CD4-positive, alpha-beta T cell treated with Interferon alpha-2 for 1 hour (primary cell): Measurements from ENCODE around the gene TSHZ2.

Experiments used
- DNase-seq, 2 donors: peaks; one replicate each; pipeline ENCODE4 v3.0.0-alpha.2; 2020 to 2022

The TSHZ2 gene

GRCh38 chr20:53214392-53214791, 242.2 kb downstream of the TSHZ2 start:
- no peak for DNase-seq

DNA sequence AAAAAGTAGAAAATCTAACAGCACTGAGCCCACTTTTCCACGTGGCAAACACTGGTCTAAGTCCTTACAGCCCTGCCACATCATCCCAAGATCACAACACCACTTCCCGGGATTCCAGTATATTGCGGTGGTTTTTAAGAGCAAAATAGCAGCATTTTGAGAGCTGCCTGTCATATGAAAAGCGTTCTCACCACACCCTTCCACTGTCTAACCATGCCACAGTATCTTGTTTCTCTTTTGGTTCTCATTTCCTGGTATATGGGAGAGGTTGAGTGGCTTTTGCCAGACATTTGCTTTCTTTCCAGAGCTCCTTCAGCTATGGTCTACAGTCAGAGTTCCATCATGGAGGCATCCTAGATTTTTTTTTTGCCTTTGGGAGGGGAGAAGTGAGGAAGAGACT, 243.0 kb downstream of the TSHZ2 start:
- peak in 1 of 2 donors; percentile 39 for DNase-seq

GRCh38 chr20:53216478-53216855, 244.3 kb downstream of the TSHZ2 start:
- peak in 1 of 2 donors; percentile 3 for DNase-seq

- peak; percentile 58 to 77 for DNase-seq
Measured at GRCh38 chr20:53216856-53217576, 244.9 kb downstream of the TSHZ2 start.

GRCh38 chr20:53220482-53221307, 248.5 kb downstream of the TSHZ2 start:
- no peak for DNase-seq

DNA sequence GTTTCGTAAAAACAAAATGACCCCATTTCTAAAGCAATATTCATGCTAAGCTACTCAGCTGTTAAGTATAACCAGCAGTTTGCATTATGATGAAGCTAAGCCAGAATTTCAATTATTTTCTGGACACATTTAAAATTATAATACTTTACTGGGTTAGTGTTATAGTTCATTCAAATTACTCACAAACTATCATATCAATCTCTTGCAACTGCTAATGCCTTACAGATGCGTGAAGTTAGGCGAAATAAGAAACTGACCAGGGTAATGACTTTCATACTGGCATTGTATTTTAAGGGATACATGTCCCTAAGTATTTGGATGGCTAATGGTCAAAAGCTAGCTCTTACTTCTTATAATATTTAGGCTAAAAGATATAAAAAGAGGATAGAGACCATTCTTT, 249.6 kb downstream of the TSHZ2 start:
- DNase-seq, result no peak

DNA sequence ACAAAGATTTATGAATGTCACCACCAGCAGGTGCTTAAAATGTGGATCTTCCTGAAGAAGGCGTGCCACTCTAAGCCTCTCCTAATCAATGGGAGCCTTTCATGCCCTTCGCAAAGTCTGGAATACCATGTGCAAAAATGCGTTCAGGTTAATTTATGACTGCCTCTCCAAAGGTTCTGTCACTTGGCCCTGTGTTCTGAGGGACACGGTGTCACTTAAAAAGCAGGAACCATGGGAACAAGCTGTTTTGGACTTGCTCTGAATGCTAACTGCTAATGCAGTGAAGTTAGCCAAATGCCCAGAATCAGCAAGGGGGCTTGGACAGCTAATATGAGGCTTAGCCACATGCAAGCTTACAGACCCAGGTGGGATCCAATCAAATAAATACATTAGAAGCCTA, 250.3 kb downstream of the TSHZ2 start:
- DNase-seq, result no peak

GRCh38 chr20:53222932-53223331, 250.8 kb downstream of the TSHZ2 start:
- no peak for DNase-seq

DNA sequence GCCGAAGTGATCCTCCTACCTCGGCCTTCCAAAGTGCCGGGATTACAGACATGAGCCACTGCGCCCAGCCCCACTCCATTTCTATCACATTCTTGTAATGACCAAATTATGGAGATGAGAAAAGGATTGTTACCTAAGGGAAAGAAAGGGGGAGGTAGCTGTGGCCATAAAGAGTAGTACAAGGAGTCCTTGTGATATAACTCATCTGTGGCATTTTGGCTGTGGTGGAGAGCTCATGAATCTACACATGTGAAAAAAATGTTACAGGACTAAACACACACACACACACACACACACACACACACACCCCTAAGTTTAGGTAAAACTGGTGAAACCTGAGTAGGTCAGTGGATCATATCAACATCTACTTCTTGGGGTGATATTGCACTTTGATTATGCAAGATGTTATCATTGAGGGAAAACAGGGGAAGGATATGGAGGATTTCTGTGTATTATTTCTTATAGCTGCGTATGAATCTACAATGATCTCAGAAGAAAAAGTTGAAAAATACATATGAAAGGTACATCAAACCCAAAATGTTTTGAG, 251.5 kb downstream of the TSHZ2 start:
- no peak for DNase-seq

GRCh38 chr20:53224851-53225250, 252.7 kb downstream of the TSHZ2 start:
- no peak for DNase-seq

DNA sequence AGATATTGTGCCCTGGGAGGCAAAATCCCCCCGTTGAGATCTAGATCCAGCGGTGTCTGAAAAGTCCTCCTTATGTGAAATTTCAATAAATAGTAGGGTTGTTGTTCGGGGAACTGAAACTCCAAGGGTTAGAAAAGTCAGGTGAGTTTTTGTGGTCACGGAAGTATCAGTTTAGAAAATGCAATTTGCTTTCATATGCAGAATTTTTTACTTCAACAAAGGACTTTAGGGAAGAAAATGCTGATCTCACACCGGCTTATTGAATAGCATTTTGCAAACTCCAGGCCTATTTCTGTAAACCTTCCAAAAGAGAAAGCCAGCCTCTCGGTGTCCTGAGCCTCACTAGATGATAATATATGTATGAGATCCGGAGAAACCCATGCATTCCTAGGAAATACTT, 254.7 kb downstream of the TSHZ2 start:
- DNase-seq, result no peak

DNA sequence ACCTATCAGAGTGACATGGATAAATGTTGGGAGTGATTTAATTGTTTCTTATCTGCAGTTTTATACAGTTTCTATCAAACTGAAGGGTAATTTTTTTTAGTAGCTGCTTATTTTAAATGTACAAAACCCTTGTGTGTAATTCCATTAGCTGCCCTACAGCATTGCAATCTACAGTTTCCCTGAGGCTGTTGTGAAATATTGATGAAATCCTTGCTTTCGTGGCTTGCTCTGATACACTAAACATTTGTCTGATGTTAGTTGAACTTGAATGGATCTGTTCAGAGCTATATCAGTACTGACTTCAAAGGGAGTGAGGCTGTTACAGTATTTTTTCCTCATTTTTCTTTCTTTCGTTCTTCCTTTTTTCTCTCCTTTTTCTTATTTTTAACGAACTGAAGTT, 255.4 kb downstream of the TSHZ2 start:
- no peak for DNase-seq

DNA sequence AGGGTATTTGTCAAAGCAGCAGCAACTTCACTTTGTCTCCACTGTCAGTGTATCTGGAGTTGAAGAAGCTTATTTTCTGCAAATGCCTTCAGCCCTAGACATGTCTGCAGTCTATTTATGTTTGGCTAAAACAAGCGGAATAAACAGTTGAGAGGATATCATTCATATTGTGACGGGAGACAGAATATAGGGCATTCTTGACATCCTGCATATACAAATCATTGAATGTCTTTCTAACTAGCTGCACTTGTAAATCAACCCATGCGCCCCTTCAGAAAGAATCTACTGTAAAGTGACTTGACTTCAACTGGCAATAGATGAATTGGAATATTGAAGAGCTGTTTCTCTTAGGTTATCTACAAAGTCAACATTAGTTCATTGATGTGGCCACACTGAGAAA, 258.9 kb downstream of the TSHZ2 start:
- DNase-seq, result no peak

GRCh38 chr20:53237461-53237860, 265.3 kb downstream of the TSHZ2 start:
- no peak for DNase-seq

DNA sequence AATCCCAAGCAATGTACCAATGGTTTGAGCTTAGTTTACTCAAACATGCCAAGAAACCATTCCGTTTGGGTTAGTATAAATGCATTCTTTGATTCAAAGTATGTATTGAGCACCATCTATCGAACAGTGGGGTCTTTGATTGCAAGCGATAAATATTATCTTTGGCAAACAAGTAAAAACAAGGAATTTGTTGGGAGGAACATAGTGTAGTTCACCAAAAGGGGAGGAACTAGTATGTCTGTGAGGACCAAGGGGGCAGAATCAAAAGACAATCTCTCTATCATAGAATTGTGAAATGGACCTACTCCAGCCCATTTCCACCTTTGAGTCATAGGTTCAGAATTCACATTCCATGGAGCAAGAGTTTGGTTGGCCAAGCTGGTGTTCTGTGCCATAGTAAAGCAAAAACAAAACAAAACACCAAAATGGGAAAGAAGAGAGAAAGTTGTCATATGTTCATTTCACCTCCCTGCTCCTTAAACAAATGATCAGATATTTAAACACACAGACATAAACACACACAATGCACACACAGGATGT, 266.0 kb downstream of the TSHZ2 start:
- no peak for DNase-seq

- no peak for DNase-seq
Measured at GRCh38 chr20:53243152-53243551, 271.0 kb downstream of the TSHZ2 start.

- no peak for DNase-seq
Measured at GRCh38 chr20:53244711-53245110, 272.6 kb downstream of the TSHZ2 start.

- DNase-seq, result no peak
Measured at GRCh38 chr20:53245574-53245973, 273.4 kb downstream of the TSHZ2 start.

GRCh38 chr20:53247468-53248103, 275.4 kb downstream of the TSHZ2 start:
- DNase-seq, result no peak

DNA sequence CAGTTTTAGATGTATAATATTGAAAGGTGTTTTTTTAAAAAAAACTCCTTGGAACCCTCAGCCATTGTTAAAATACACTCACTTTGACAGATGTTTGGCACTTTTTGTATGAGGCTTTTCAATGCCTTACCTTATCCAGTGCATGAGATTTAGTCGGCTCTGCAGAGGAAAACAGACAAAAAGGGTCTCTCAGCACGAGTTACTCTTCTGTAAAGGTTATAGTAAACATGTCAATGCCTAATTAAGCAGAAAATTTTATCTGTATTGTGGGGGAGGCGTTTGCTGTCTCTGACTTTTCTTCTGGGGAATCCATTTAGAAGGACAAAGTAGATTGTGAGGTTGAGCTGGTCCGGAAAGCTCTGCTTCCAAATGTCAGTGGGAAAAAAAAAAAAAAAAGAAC, 278.3 kb downstream of the TSHZ2 start:
- DNase-seq, result no peak

- DNase-seq, result no peak
Measured at GRCh38 chr20:53252002-53252401, 279.8 kb downstream of the TSHZ2 start.

GRCh38 chr20:53253668-53254067, 281.5 kb downstream of the TSHZ2 start:
- no peak for DNase-seq

DNA sequence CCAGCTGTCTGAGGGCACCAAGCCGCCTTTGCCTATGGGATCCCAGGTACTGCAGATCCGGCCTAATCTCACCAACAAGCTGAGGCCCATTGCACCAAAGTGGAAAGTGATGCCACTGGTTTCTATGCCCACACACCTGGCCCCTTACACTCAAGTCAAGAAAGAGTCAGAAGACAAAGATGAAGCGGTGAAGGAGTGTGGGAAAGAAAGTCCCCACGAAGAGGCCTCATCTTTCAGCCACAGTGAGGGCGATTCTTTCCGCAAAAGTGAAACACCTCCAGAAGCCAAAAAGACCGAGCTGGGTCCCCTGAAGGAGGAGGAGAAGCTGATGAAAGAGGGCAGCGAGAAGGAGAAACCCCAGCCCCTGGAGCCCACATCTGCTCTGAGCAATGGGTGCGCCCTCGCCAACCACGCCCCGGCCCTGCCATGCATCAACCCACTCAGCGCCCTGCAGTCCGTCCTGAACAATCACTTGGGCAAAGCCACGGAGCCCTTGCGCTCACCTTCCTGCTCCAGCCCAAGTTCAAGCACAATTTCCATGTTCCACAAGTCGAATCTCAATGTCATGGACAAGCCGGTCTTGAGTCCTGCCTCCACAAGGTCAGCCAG, 283.0 kb downstream of the TSHZ2 start:
- no peak for DNase-seq
